ENCODE measurements around the gene LOC101059915.
"Not testable (repeated sequence)": the region's sequence is repeated elsewhere in the genome, so short reads cannot be mapped to it uniquely, and the experiment has no call there.

The LOC101059915 gene

GRCh38 chrX:71671938-71672337, 4.6 kb downstream of the LOC101059915 start:
- FAIRE-seq = no peak
- DNase-seq (ENCODE audit: low read depth, low spot score) = no peak

GRCh38 chrX:71675636-71676035, 8.3 kb downstream of the LOC101059915 start:
- H3K9me1 ChIP-seq (ENCODE audit: control insufficient read depth, extremely low read depth, insufficient read depth, low read length); H3K9ac ChIP-seq (ENCODE audit: control insufficient read depth, extremely low read depth, insufficient read depth, low read length); H4K20me1 ChIP-seq (ENCODE audit: control insufficient read depth, extremely low read depth, insufficient read depth, low read length); DNase-seq (ENCODE audit: low read depth, low spot score); dilution Hi-C loops (cut with MboI; ENCODE audit: extremely low pct_ligation_motif_present, low sequenced_read_pairs); H3K79me2 ChIP-seq (ENCODE audit: control insufficient read depth, insufficient read depth, low read length); H3K27me3 ChIP-seq (ENCODE audit: control insufficient read depth, extremely low read depth, insufficient read depth, low read length); H3K4me1 ChIP-seq (ENCODE audit: control insufficient read depth, extremely low read depth, insufficient read depth, low read length); H3K4me3 ChIP-seq (ENCODE audit: control insufficient read depth in 2 of 3, extremely low read depth in 1 of 3, insufficient read depth in 2 of 3, low read depth in 1 of 3, low read length in 3 of 3); FAIRE-seq; H3K27ac ChIP-seq (ENCODE audit: control insufficient read depth, insufficient read depth, low read length); H3K36me3 ChIP-seq (ENCODE audit: control insufficient read depth in 2 of 2, extremely low read depth in 1 of 2, insufficient read depth in 2 of 2, low read length in 2 of 2); H2AFZ ChIP-seq (ENCODE audit: control insufficient read depth, low read length); H3K4me2 ChIP-seq (ENCODE audit: control insufficient read depth, extremely low read depth, insufficient read depth, low read depth, low read length); H3K9me3 ChIP-seq (ENCODE audit: control insufficient read depth, low read depth, low read length): not testable (repeated sequence)

More at GRCh38 chrX:71671938-71672337, 4.6 kb downstream of the LOC101059915 start:
- Histone ChIP-seq H3K9me3 (ENCODE audit: control insufficient read depth, low read depth, low read length) (no peaks in the 10 kb centered on the region), H2AFZ (ENCODE audit: control insufficient read depth, low read length) (no peak overlapping the region), H3K4me1 (ENCODE audit: control insufficient read depth, extremely low read depth, insufficient read depth, low read length) (peaks cover 12% of the 10 kb centered on the region), H3K4me3 (ENCODE audit: control insufficient read depth in 2 of 3, extremely low read depth in 1 of 3, insufficient read depth in 2 of 3, low read depth in 1 of 3, low read length in 3 of 3) (no peak overlapping the region), H3K9me1 (ENCODE audit: control insufficient read depth, extremely low read depth, insufficient read depth, low read length) (no peaks in the 10 kb centered on the region), H3K36me3 (ENCODE audit: control insufficient read depth in 2 of 2, extremely low read depth in 1 of 2, insufficient read depth in 2 of 2, low read length in 2 of 2) (no peaks in the 10 kb centered on the region), H3K4me2 (ENCODE audit: control insufficient read depth, extremely low read depth, insufficient read depth, low read depth, low read length) (no peak overlapping the region), H4K20me1 (ENCODE audit: control insufficient read depth, extremely low read depth, insufficient read depth, low read length) (no peaks in the 10 kb centered on the region), H3K9ac (ENCODE audit: control insufficient read depth, extremely low read depth, insufficient read depth, low read length) (no peak overlapping the region), H3K27me3 (ENCODE audit: control insufficient read depth, extremely low read depth, insufficient read depth, low read length) (no peaks in the 10 kb centered on the region), H3K79me2 (ENCODE audit: control insufficient read depth, insufficient read depth, low read length) (no peaks in the 10 kb centered on the region), H3K27ac (ENCODE audit: control insufficient read depth, insufficient read depth, low read length) (no peak overlapping the region)
- dilution Hi-C loops (cut with MboI; ENCODE audit: extremely low pct_ligation_motif_present, low sequenced_read_pairs) = no loop called here
- no peak for TF ChIP-seq EZH2 (IDR thresholded peaks at IDR 0.05; ENCODE audit: low read length)
- TF ChIP-seq CTCF (optimal IDR thresholded peaks at IDR 0.05 in 1 of 3, IDR thresholded peaks at IDR 0.05 in 1 of 3, conservative IDR thresholded peaks at IDR 0.05 in 1 of 3; ENCODE audit: extremely low read depth in 1 of 3, insufficient read depth in 2 of 3, low read length in 3 of 3) = no peak

- H3K9ac ChIP-seq (ENCODE audit: control insufficient read depth, extremely low read depth, insufficient read depth, low read length); H4K20me1 ChIP-seq (ENCODE audit: control insufficient read depth, extremely low read depth, insufficient read depth, low read length); H3K9me3 ChIP-seq (ENCODE audit: control insufficient read depth, low read depth, low read length); H3K36me3 ChIP-seq (ENCODE audit: control insufficient read depth in 2 of 2, extremely low read depth in 1 of 2, insufficient read depth in 2 of 2, low read length in 2 of 2); H3K27me3 ChIP-seq (ENCODE audit: control insufficient read depth, extremely low read depth, insufficient read depth, low read length); H3K4me3 ChIP-seq (ENCODE audit: control insufficient read depth in 2 of 3, extremely low read depth in 1 of 3, insufficient read depth in 2 of 3, low read depth in 1 of 3, low read length in 3 of 3); H3K4me2 ChIP-seq (ENCODE audit: control insufficient read depth, extremely low read depth, insufficient read depth, low read depth, low read length); DNase-seq (ENCODE audit: low read depth, low spot score); FAIRE-seq; H3K27ac ChIP-seq (ENCODE audit: control insufficient read depth, insufficient read depth, low read length); H3K9me1 ChIP-seq (ENCODE audit: control insufficient read depth, extremely low read depth, insufficient read depth, low read length); dilution Hi-C loops (cut with MboI; ENCODE audit: extremely low pct_ligation_motif_present, low sequenced_read_pairs); H3K4me1 ChIP-seq (ENCODE audit: control insufficient read depth, extremely low read depth, insufficient read depth, low read length); H3K79me2 ChIP-seq (ENCODE audit: control insufficient read depth, insufficient read depth, low read length); H2AFZ ChIP-seq (ENCODE audit: control insufficient read depth, low read length): not testable (repeated sequence)
Observed at GRCh38 chrX:71676068-71676795, 8.9 kb downstream of the LOC101059915 start.

GRCh38 chrX:71677195-71677594, 9.8 kb downstream of the LOC101059915 start:
- dilution Hi-C loops (cut with MboI; ENCODE audit: extremely low pct_ligation_motif_present, low sequenced_read_pairs); FAIRE-seq; H3K36me3 ChIP-seq (ENCODE audit: control insufficient read depth in 2 of 2, extremely low read depth in 1 of 2, insufficient read depth in 2 of 2, low read length in 2 of 2): not testable (repeated sequence)

More at GRCh38 chrX:71677195-71677594, 9.8 kb downstream of the LOC101059915 start:
- not testable (repeated sequence) for H3K27me3 ChIP-seq (ENCODE audit: control insufficient read depth, extremely low read depth, insufficient read depth, low read length); H3K4me2 ChIP-seq (ENCODE audit: control insufficient read depth, extremely low read depth, insufficient read depth, low read depth, low read length); H4K20me1 ChIP-seq (ENCODE audit: control insufficient read depth, extremely low read depth, insufficient read depth, low read length); H3K9me3 ChIP-seq (ENCODE audit: control insufficient read depth, low read depth, low read length); H3K4me3 ChIP-seq (ENCODE audit: control insufficient read depth in 2 of 3, extremely low read depth in 1 of 3, insufficient read depth in 2 of 3, low read depth in 1 of 3, low read length in 3 of 3); H3K9me1 ChIP-seq (ENCODE audit: control insufficient read depth, extremely low read depth, insufficient read depth, low read length); H3K27ac ChIP-seq (ENCODE audit: control insufficient read depth, insufficient read depth, low read length); H3K4me1 ChIP-seq (ENCODE audit: control insufficient read depth, extremely low read depth, insufficient read depth, low read length); H3K79me2 ChIP-seq (ENCODE audit: control insufficient read depth, insufficient read depth, low read length); DNase-seq (ENCODE audit: low read depth, low spot score); H3K9ac ChIP-seq (ENCODE audit: control insufficient read depth, extremely low read depth, insufficient read depth, low read length); H2AFZ ChIP-seq (ENCODE audit: control insufficient read depth, low read length)
